Thyroid gland (tissue), 4 donors: ENCODE measurements around the gene LRBA. TPM values are rescaled to one million over a fixed set of nuclear protein-coding genes. Genes with fewer than 3 reads are reported as not detected.
"Not testable (repeated sequence)": the region's sequence is repeated elsewhere in the genome, so short reads cannot be mapped to it uniquely, and the experiment has no call there.

Experiments
- DNase-seq, 2 donors: peaks; one replicate each; pipeline ENCODE4 v3.0.0-alpha.2; 2019
- H3K27ac ChIP-seq, 3 donors: fragments of 200-600 bp; sonication (generic); 1 replicate in 2 of 3; 2 replicates in 1 of 3; pipeline ENCODE4 v1.5.1; 2016 to 2019; ENCODE audit warnings: mild to moderate bottlenecking in 1 of 3, moderate library complexity in 1 of 3
- H3K27me3 ChIP-seq: fragments of 200-600 bp; sonication (generic); one replicate; pipeline ENCODE4 v1.5.1; 2019
- H3K36me3 ChIP-seq, 2 donors: fragments of 200-600 bp; sonication (generic); one replicate each; pipeline ENCODE4 v1.5.1; 2016 to 2019
- H3K4me1 ChIP-seq, 2 donors: fragments of 200-600 bp; sonication (generic); one replicate each; pipeline ENCODE4 v1.5.1; 2017 to 2019
- H3K4me3 ChIP-seq, 3 donors: fragments of 200-600 bp; sonication (generic); replicated peaks in 1 of 3; 1 replicate in 2 of 3; 2 replicates in 1 of 3; pipeline ENCODE4 v1.5.1; 2016; ENCODE audit warnings: mild to moderate bottlenecking in 1 of 3
- H3K9me3 ChIP-seq: fragments of 200-600 bp; sonication (generic); one replicate; pipeline ENCODE4 v1.5.1; 2017
- CTCF ChIP-seq, 6 experiments: fragments of 200-600 bp in 3 of 6; fragments of 450-650 bp in 3 of 6; sonication (generic) in 3 of 6; IDR thresholded peaks; one replicate each; pipeline ENCODE4 v1.5.1; 2016 to 2019; ENCODE audit warnings: antibody characterized with exemption in 6 of 6, mild to moderate bottlenecking in 2 of 6, inconsistent platforms in 1 of 6, moderate library complexity in 1 of 6
- POLR2A ChIP-seq, 2 donors: fragments of 450-650 bp; IDR thresholded peaks; one replicate each; pipeline ENCODE4 v1.6.1; 2017; ENCODE audit warnings: antibody characterized with exemption in 2 of 2, mild to moderate bottlenecking in 2 of 2, moderate library complexity in 1 of 2
- WGBS, 2 donors: methylation state at CpG; one replicate each; pipeline ENCODE4 v1.1.5; 2017; 5-methylcytosine and 5-hydroxymethylcytosine counted together
- intact Hi-C: fragments of 100-400 bp; cut with DNase I; formaldehyde crosslinking; loops from one replicate; pipeline ENCODE4 v1.15.1; 2023
- total RNA-seq, 4 donors: library from RNA; depleted of rRNA; stranded (reverse); fragments of >200 nt; gene quantifications; one replicate each; pipeline ENCODE4 v1.2.3, GENCODE V29; 2016

Gene LRBA
- total RNA-seq, 4 donors from 2014 or later: 98.9 to 127 (median 113) TPM

- no peak overlapping the region for H3K4me3 ChIP-seq
- WGBS, 2 donors: 65 to 79% methylated on average over 2 of the region's 2 CpGs
- no peak for DNase-seq
- intact Hi-C loops: no loop called here
- no peaks in the 10 kb centered on the region for H3K27me3 ChIP-seq
- no peaks in the 10 kb centered on the region for H3K36me3 ChIP-seq
- no peaks in the 10 kb centered on the region for H3K9me3 ChIP-seq
- no peak overlapping the region for H3K27ac ChIP-seq
- no peak for TF ChIP-seq CTCF (IDR thresholded peaks at IDR 0.05)
- no peak for TF ChIP-seq POLR2A (IDR thresholded peaks at IDR 0.05)
- H3K4me1 ChIP-seq: no peaks in the 10 kb centered on the region
Measured at GRCh38 chr4:150664935-150665334, 350.1 kb downstream of the LRBA start.

GRCh38 chr4:150662686-150663085, 352.4 kb downstream of the LRBA start:
- no peak for DNase-seq
- intact Hi-C loops: no loop called here
- no peak for TF ChIP-seq POLR2A (IDR thresholded peaks at IDR 0.05)
- no peak for TF ChIP-seq CTCF (IDR thresholded peaks at IDR 0.05)
- no peaks in the 10 kb centered on the region for H3K4me1 ChIP-seq
- H3K27me3 ChIP-seq: no peaks in the 10 kb centered on the region
- no peaks in the 10 kb centered on the region for H3K36me3 ChIP-seq
- no peaks in the 10 kb centered on the region for H3K9me3 ChIP-seq
- no peak overlapping the region for H3K4me3 ChIP-seq
- 93 to 100% methylated on average over 1 of the region's 1 CpG for WGBS, 2 donors
- H3K27ac ChIP-seq: no peak overlapping the region

- H3K9me3 ChIP-seq, intact Hi-C loops, H3K4me3 ChIP-seq, H3K27me3 ChIP-seq, H3K4me1 ChIP-seq, H3K36me3 ChIP-seq, H3K27ac ChIP-seq, DNase-seq: not testable (repeated sequence)
- WGBS, 2 donors: 94% methylated on average over 6 of the region's 6 CpGs
Measured at GRCh38 chr4:150661551-150661950, 353.5 kb downstream of the LRBA start.

- WGBS, 2 donors: 72 to 92% methylated on average over 1 of the region's 1 CpG
- H3K9me3 ChIP-seq, H3K36me3 ChIP-seq, H3K4me1 ChIP-seq, intact Hi-C loops, H3K27ac ChIP-seq, H3K27me3 ChIP-seq, H3K4me3 ChIP-seq, DNase-seq: not testable (repeated sequence)
Measured at GRCh38 chr4:150658258-150658657, 356.8 kb downstream of the LRBA start.

- no peak for TF ChIP-seq POLR2A (IDR thresholded peaks at IDR 0.05)
- TF ChIP-seq CTCF (IDR thresholded peaks at IDR 0.05): no peak
- Histone ChIP-seq H3K27ac (no peak overlapping the region), H3K36me3 (no peaks in the 10 kb centered on the region), H3K4me1 (no peaks in the 10 kb centered on the region), H3K27me3 (no peaks in the 10 kb centered on the region), H3K4me3 (no peak overlapping the region), H3K9me3 (no peaks in the 10 kb centered on the region)
- DNase-seq: no peak
- WGBS, 2 donors: 92 to 93% methylated on average over 2 of the region's 2 CpGs
- intact Hi-C loops: no loop called here
Measured at GRCh38 chr4:150656891-150657290, 358.2 kb downstream of the LRBA start.

GRCh38 chr4:150650751-150651150, 364.3 kb downstream of the LRBA start:
- H3K27me3 ChIP-seq: no peaks in the 10 kb centered on the region
- H3K36me3 ChIP-seq: no peaks in the 10 kb centered on the region
- no peak overlapping the region for H3K4me3 ChIP-seq
- peaks cover 8 to 19% of the 10 kb centered on the region in 2 donors for H3K4me1 ChIP-seq
- H3K9me3 ChIP-seq: no peaks in the 10 kb centered on the region
- H3K27ac ChIP-seq: no peak overlapping the region
- no peak for DNase-seq
- WGBS, 2 donors: 88 to 97% methylated on average over 1 of the region's 1 CpG
- TF ChIP-seq CTCF (IDR thresholded peaks at IDR 0.05): no peak
- TF ChIP-seq POLR2A (IDR thresholded peaks at IDR 0.05): no peak
- intact Hi-C loops: no loop called here
